GM18526 (cell line): Measurements from ENCODE around the gene SCUBE1.

Experiments
- POLR2A ChIP-seq: IDR thresholded peaks from 3 replicates; pipeline ENCODE4 v1.6.1; 2011; ENCODE audit not compliant: insufficient read length; ENCODE audit errors: extremely low read depth

SCUBE1 gene

DNA sequence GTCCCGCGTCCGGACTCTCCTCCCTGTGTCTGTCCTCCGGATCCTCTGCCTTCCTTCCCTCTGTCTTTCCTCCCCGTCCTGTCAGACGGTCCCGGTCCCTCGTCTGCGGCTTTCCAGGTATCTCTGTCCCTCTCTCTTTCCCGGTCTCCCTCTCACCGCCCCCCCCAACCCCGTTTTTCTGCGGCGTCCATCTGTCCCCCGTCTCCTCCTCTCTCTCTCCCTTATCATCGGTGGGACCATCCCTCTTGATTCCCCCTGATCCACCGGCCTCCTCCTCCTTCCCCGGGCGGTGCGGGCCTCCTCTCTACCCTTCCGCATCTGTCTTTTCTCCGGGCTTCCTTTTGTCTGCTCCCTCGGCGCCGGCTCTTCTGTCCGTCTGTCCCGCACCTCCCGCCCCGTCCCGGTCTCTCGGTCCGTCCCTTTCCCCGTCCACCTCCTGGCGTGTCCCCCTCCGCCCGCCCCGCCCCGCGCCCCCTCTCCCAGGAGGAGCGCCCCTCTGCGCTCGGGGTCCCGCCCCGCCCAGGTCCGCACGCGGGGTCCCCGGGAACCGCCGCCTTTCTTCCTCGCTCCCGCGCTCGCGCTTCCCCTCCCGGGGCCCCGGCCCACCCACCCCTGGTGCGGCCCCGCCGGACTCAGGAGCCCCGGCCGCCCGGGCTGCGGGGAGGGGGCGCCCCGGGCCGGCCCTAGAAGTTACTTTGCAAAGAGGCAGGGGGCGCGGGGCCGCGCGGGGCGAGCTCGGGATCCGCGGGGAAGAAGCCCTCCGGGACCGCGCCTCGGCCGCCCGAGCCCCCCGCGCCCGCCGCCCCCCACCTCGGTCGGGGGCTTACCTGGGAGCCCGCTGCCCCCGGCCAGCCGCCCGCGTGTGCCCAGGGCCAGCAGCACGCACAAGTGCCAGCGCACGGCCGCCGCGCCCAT, 568 bp downstream of the SCUBE1 start:
- no peak for TF ChIP-seq POLR2A

DNA sequence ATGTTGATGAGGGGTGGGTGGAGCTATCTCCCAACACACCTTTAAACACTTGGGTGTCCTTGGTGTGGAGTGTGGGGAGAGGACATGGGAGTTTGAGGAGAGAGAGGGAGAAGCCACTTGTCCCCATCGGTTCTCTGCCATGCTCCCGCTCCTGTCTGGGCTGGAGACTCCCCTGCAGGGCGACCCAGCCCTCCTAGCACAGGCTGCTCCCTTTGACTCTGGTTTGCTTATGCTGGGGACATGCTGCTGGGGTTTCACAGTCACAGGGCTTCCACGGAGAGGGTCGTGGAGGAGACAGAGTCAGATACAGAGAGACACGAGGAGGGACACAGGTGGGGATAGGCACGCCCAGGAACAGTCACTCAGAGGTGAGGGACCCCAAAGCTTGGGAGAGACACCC, 1.6 kb downstream of the SCUBE1 start:
- no peak for TF ChIP-seq POLR2A

DNA sequence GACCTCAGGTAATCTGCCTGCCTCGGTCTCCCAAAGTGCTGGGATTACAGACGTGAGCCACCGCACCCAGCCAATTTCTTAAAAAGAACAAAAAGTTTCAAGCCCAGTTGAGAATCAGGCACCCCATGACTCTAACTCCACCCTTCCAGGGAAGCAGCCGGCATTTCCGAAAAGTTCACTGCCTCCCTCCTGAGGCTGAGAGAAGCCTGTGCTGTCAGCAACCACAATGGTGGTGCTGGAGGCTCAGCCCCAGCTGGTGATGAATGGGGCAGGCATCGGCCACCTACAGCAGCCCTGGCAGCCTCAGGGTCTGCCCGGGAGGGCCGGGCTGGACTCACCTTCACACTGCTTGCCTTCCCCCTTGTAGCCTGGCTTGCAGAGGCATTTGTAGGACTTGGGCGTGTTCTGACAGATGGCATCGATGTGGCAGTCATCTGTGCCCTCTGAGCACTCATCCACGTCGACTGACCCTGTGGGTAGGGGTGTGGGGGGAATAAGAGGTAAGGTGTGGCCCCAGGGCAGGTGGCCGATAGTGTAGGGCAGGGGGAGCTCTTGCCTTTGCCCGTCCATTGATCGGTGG, 4.3 kb downstream of the SCUBE1 start:
- TF ChIP-seq POLR2A: no peak

DNA sequence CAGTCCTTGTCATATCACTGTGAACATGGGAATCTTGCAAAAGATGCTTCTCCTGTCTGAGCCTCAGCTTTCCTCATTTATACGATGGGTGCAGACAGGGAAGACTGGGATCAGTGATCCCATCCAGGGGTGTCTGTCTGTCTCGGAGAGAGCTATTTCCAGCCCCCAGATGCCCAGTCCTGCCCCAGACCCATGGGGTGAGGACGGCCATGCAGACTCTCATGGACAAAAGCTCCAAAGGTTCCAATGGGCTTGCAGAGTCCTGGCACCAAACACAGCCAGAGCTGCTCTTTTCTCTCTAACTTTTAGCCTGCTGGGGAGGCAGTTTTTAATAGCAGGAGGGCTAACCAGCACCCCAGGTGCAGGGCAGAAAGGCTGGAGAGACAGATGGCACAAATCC, 5.2 kb downstream of the SCUBE1 start:
- no peak for TF ChIP-seq POLR2A

DNA sequence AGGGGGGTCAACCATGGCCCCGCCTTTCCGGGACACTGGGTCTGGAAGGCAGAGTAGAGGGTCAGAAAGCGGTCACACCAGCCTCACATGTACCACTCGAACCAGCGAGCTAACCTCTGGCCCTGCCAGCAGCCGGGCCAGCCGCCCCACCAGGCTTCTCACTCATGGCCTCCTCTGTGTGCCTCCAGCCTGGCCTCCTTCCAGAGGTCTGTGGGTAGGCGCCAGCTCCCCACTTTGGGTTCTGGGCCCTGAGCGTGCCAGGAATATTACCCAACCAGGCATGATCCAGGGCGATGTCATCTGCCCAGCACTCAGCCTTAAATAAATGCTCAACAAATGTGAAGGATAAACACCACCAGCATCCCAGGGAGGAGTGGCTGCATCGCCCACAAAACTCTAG, 5.8 kb downstream of the SCUBE1 start:
- TF ChIP-seq POLR2A: no peak

DNA sequence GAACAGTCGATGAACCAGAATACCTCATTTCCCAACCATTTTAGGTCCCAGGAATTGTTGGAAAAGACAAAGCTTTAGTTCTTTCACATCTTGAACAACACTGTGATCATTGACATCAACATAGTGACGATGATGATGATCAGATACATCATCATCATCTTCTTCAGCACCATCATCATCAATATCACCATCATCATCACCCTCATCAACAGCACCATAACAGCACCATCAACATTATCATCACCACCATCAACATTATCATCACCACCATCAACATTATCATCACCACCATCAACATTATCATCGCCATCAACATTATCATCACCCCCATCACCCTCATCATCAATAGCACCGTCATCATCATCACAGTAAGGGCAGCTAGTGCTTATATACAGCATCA, 8.8 kb downstream of the SCUBE1 start:
- TF ChIP-seq POLR2A: no peak

DNA sequence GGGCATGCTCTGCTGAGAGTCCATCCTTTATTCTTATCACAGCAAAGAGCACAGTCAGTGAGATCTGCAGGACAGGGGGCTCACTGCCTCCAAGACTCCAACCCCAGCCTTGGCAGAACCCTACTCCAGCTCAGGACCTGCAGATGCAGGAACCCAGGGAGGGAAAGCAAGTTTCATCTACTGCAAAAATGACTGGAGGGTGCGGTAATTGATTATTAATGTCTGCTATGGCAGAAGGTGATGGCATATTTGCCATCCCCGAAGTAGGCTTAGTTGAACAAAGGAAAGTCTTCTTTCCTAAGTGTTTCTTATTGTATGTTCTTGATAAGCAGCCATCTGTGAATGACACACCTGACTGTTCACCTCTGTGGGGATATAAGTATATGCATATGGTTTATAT, 9.2 kb downstream of the SCUBE1 start:
- TF ChIP-seq POLR2A: no peak

DNA sequence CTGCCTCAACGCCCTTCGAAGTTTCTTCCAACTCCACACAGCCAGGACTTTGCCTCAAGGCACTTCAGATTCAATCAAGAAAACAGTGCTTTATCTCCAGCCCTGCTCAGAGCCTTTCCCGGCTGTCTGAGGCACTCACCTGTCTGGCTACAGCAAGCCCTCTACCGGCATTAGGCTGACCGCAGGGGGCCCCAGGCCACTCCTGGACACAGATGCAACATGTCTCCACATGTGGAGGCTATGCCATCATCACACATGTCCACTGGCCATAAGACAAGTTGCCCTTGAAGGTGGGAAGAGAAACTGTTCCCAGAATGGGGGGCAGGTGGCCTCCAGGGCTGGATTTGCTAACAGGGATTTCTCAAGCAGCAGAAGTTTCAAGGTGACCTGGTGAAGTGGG, 10.0 kb downstream of the SCUBE1 start:
- TF ChIP-seq POLR2A: no peak

DNA sequence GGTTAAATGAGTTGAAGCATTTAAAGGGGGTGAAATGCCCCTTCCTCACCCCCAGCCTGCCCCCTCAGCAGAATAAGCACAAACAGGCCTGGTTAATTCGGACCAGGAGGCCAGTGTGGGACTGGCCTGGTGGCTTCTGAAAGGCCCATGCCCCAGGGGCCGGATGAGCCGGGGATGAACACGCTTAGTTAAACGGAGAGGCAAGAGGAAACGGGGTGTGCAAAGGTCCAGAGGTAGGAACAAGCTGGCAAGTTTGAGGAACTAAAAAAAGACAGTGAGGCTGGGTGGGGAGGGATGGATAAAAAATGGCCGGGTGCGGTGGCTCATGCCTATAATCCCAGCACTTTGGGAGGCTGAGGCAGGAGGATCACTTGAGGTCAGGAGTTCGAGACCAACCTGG, 11.5 kb downstream of the SCUBE1 start:
- TF ChIP-seq POLR2A: no peak

DNA sequence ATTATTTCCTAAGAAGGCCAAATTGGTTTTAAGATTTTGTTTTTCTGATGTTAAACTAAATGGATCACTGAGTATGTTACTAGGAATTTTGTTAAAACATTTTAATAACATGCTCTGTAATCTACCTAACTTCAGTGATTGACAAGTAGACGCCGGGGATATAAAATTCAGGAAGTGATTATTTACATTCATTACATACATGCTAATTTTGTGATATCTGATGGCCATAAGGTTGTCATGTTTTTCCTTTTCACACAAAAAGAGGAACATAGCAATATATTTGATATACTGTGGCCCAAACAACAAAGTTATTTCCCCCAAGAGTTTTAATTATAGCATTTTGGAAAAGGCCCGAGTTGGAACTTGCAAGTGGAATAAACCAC, 12.1 kb downstream of the SCUBE1 start:
- no peak for TF ChIP-seq POLR2A

DNA sequence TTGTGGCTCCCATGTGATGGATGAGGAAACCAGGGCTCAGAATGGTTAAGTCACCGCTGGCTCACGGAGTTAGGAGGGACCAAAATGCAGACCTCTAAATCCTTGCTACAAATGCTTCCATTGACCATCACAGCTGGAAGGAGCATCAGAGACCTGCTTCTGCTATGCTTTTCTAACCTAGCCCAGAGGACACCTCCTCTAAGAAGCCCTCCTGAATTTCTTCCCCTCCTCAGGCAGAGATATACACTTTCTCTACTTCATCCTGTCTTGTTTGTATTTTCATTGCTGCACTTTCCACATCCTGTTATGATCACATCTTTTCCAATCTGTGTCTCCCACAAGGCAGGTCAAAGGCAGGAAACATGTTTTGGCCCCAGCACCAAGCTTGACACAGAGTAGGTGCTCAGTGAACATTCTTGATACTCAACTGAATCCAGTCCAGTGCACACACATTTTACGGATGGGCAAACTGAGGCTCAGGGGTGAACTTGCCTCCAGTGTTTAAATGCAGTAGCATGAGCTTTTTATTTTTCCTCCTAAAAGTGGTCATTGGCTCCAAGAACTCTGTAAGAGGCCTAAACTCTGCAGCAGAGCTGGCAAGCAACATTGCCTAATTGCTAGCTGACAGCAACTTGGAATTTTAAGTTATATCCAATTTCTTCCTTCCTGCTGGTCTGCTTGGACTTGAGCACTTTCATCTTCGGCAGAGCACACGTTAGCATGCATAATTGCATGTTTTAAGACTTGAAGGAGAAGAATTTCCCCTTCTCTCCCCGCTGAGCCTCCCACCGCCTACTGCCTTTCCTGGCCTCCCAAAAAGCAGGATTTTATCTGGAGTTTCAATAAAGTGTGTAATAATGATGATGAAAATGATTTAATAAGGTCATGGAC, 12.7 kb downstream of the SCUBE1 start:
- no peak for TF ChIP-seq POLR2A

DNA sequence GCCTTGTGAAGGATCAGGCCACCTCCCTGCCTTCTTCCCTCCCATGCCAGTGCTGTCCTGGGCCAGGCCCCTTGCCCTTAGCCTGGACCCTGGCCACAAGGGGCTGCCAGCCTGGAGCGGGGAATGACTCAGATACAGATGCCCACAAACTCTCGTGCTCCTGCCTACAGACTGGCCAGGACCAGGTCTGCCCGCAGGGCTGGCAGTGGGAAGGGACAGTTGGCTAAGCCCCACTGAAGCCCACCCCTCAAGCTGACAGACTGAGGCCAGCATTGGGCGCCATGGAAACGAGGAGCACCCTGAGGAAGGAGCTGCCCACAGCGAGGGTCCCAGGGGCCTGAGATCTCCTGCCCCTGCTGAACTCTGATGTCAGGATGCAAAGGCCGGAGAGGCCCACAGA, 14.1 kb downstream of the SCUBE1 start:
- no peak for TF ChIP-seq POLR2A

DNA sequence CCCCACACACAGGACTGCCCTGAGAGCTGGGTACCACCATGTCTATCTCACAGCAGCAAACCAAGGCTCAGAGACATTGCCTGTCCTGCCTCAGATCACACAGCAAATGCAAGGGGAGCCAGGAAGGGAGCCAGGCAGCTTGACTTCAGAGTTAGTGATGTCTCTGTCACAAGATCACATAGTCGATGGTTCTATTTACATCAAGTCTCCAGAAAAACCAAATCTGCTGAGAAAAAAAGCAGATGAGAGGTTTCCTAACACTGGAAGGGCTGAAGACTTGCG, 16.1 kb downstream of the SCUBE1 start:
- no peak for TF ChIP-seq POLR2A

DNA sequence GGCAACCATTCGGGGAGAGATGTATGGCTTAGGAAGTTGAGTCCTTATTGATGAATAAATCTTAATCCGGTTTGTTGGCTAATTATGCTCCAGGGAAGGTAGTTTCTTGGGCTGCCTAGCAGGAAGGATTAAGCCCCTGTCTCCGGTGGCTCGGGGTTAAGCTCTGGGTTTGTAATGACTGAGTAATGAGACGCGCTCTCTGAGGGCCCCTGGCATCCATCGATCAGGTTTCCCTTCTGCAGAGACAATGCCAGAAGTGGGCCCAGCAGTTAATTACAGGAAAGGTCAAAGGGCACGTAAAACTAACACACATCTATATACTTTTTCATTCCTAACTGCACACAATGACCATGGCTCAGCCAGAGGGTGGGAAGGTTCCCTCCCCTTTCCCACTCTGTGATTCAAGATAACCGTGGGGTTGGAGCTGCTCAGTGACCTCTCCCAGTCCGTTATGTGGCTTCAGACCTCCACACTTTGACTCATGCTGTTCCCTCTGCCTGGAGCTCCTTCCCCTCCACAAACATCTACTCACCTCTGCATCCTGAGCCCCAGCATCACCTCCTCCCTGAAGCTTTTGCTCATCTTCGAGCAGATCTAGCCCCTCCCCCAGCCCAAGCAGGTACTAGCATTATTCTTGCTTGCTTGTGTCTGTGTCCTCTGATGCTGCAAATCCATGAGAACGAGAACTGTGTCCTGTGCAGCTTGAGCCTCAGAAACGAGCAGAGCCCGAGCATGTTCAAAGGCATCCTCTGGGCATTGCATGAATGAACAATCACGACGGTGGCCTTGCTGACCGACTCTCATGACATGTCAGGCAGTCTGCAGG, 16.6 kb downstream of the SCUBE1 start:
- TF ChIP-seq POLR2A: no peak

DNA sequence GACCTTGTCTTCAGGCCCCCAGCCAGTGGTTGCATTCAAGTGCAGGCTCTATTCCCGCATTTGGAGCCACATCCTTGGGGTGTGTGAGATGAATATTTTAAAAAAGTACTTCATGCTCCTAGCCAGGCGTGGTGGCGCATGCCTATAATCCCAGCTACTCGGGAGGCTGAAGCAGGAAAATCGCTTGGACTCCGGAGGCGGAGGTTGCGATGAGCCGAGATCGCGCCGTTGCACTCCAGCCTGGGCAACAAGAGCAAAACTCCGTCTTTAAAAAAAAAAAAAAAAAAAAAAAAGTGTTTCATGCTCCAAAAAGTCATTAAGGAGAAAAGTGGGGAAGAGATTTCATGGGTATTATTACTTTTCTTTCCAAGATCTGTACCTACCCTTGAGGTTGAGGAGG, 18.0 kb downstream of the SCUBE1 start:
- TF ChIP-seq POLR2A: no peak
